GM21528 (cell line): ENCODE data around the gene SRP19.

Experiments used
- ATAC-seq: cut with Tn5 transposase; IDR thresholded peaks from one replicate; pipeline ENCODE4 v1.9.1; 2021; ENCODE audit warnings: mild to moderate bottlenecking, moderate library complexity; ENCODE audit not compliant: unreplicated experiment, low FRiP score

SRP19 gene

DNA sequence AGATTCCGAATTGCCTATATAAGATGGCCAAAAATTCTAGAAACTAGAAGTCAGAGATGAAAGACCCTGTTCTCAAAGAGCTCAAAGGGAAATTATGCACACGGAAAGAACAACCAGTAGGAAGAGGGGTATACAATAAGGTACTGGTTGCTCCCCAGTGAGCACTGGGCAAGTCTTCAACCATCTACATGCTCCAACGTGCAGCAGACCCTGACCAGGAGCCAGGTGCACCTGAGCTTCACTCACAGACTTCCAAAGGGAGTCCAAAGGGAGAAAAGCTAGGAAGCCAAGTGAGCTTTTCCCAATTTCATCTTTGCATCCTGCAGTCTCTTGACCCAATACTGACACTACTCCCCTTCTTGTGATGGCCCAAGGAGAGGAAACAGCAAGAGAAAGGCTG lies 57.0 kb downstream of the SRP19 start:
- no peak for ATAC-seq

GRCh38 chr5:112918679-112919078 lies 57.6 kb downstream of the SRP19 start:
- no peak for ATAC-seq
